H1 (cell line): Measurements from ENCODE around the gene SPATA33. TPM values are rescaled to one million over a fixed set of nuclear protein-coding genes. Genes with fewer than 3 reads are reported as not detected.

Source experiments
- CTCF ChIA-PET: fragments of 300-600 bp; sonication (Branson Sonifier 250); formaldehyde crosslinking; loops from one replicate; lab custom pipeline; 2021; ENCODE audit not compliant: partially characterized antibody; lab: Charles Lee
- POLR2A ChIA-PET: fragments of 300-600 bp; sonication (Branson Sonifier 250); formaldehyde crosslinking; loops from one replicate; lab custom pipeline; 2021; ENCODE audit warnings: inconsistent platforms; ENCODE audit not compliant: partially characterized antibody; lab: Charles Lee
- DNase-seq, 2 experiments: peaks; one replicate each; pipeline versions ENCODE4 v3.0.0 to v3.0.0-alpha.2; 2010 to 2022; ENCODE audit warnings: low spot score in 2 of 2, low read depth in 1 of 2, mixed read lengths in 1 of 2
- FAIRE-seq: peaks from 2 replicates; lab custom pipeline; 2011; peaks lifted over from hg19 to GRCh38; lab: Jason Lieb, UNC
- H2AFZ ChIP-seq: 2 replicates; pipeline ENCODE4 v1.8.1; 2012; ENCODE audit warnings: low read length, inconsistent platforms
- H2AK5ac ChIP-seq: 2 replicates; pipeline ENCODE4 v1.6.1; 2013; ENCODE audit warnings: low read depth, low read length
- H2BK120ac ChIP-seq: replicated peaks from 2 replicates; pipeline ENCODE3; 2013; ENCODE audit warnings: low read depth, low read length, inconsistent platforms
- H2BK12ac ChIP-seq: 2 replicates; pipeline ENCODE4 v1.6.1; 2013; ENCODE audit warnings: low read depth, low read length
- H2BK15ac ChIP-seq: 2 replicates; pipeline ENCODE4 v1.6.1; 2013; ENCODE audit warnings: low read length
- H2BK20ac ChIP-seq: 2 replicates; pipeline ENCODE4 v1.6.1; 2013; ENCODE audit warnings: low read length
- H2BK5ac ChIP-seq: 2 replicates; pipeline ENCODE4 v1.6.1; 2013; ENCODE audit warnings: low read depth, low read length
- H3K14ac ChIP-seq: 2 replicates; pipeline ENCODE4 v1.6.1; 2013; ENCODE audit warnings: inconsistent platforms; ENCODE audit not compliant: insufficient read length
- H3K18ac ChIP-seq: 2 replicates; pipeline ENCODE4 v1.6.1; 2013; ENCODE audit warnings: low read length; ENCODE audit errors: extremely low read depth
- H3K23ac ChIP-seq: 2 replicates; pipeline ENCODE4 v1.6.1; 2013; ENCODE audit warnings: inconsistent platforms; ENCODE audit not compliant: insufficient read length
- H3K23me2 ChIP-seq: 2 replicates; pipeline ENCODE4 v1.6.1; 2013; ENCODE audit warnings: low read depth, low read length
- H3K27ac ChIP-seq: 2 replicates; pipeline ENCODE4 v1.6.1; 2011; ENCODE audit warnings: low read depth, low read length, inconsistent platforms
- H3K27me3 ChIP-seq, 4 experiments: replicated peaks in 1 of 4; 1 replicate in 1 of 4; 2 replicates in 3 of 4; pipeline versions ENCODE4 v1.6.1 to v1.8.1; 2011 to 2013; ENCODE audit warnings: low read length in 3 of 4, mild to moderate bottlenecking in 3 of 4, inconsistent platforms in 2 of 4, mixed read lengths in 2 of 4, moderate library complexity in 1 of 4; ENCODE audit not compliant: control insufficient read depth in 3 of 4, insufficient read depth in 3 of 4; ENCODE audit errors: extremely low read depth in 1 of 4
- H3K36me3 ChIP-seq, 4 experiments: 2 replicates each; pipeline versions ENCODE4 v1.6.1 to v1.8.1; 2011 to 2013; ENCODE audit warnings: mild to moderate bottlenecking in 4 of 4, low read length in 3 of 4, moderate library complexity in 2 of 4, control low read depth in 1 of 4, inconsistent platforms in 1 of 4; ENCODE audit not compliant: insufficient read depth in 4 of 4, control insufficient read depth in 2 of 4
- H3K4ac ChIP-seq: replicated peaks from 2 replicates; pipeline ENCODE3; 2013; ENCODE audit warnings: low read length, low read depth, mixed read lengths, inconsistent platforms; ENCODE audit not compliant: insufficient read length
- H3K4me1 ChIP-seq, 4 experiments: replicated peaks in 1 of 4; 1 replicate in 1 of 4; 2 replicates in 3 of 4; pipeline versions ENCODE4 v1.6.1 to v1.8.1; 2011 to 2013; ENCODE audit warnings: low read length in 3 of 4, inconsistent platforms in 2 of 4, mixed read lengths in 1 of 4; ENCODE audit not compliant: insufficient read depth in 4 of 4, control insufficient read depth in 3 of 4
- H3K4me2 ChIP-seq, 2 experiments: 2 replicates each; pipeline versions ENCODE4 v1.6.1 to v1.8.1; 2011 to 2013; ENCODE audit warnings: low read depth in 2 of 2, low read length in 2 of 2, control low read depth in 1 of 2, inconsistent platforms in 1 of 2, mild to moderate bottlenecking in 1 of 2; ENCODE audit not compliant: insufficient read depth in 1 of 2
- H3K4me3 ChIP-seq, 4 experiments: fragments of 200-600, 300-600 bp in 1 of 4; sonication (generic), shearing (Covaris generic), sonication (Bioruptor Twin) in 1 of 4; 2 replicates each; pipeline versions ENCODE4 v1.5.1 to v1.8.1; 2011 to 2016; ENCODE audit warnings: low read length in 4 of 4, low read depth in 3 of 4, control low read depth in 2 of 4, inconsistent platforms in 2 of 4, mild to moderate bottlenecking in 2 of 4, mixed read lengths in 1 of 4, moderate library complexity in 1 of 4; ENCODE audit not compliant: insufficient read depth in 2 of 4; ENCODE audit errors: extremely low read depth in 1 of 4
- H3K56ac ChIP-seq: replicated peaks from 2 replicates; pipeline ENCODE3; 2013; ENCODE audit warnings: low read depth, mild to moderate bottlenecking, mixed read lengths, low read length, inconsistent platforms; ENCODE audit not compliant: insufficient read length
- H3K79me1 ChIP-seq: 2 replicates; pipeline ENCODE4 v1.6.1; 2013; ENCODE audit warnings: low read depth, low read length, control low read depth
- H3K79me2 ChIP-seq, 2 experiments: 2 replicates each; pipeline versions ENCODE4 v1.6.1 to v1.8.1; 2012 to 2013; ENCODE audit warnings: low read length in 2 of 2, mild to moderate bottlenecking in 2 of 2, inconsistent platforms in 1 of 2; ENCODE audit not compliant: insufficient read depth in 2 of 2, control insufficient read depth in 1 of 2
- H3K9ac ChIP-seq, 4 experiments: replicated peaks in 1 of 4; 1 replicate in 1 of 4; 2 replicates in 3 of 4; pipeline versions ENCODE4 v1.6.1 to v1.8.1; 2011 to 2013; ENCODE audit warnings: low read depth in 3 of 4, low read length in 3 of 4, control low read depth in 2 of 4, mild to moderate bottlenecking in 2 of 4, moderate library complexity in 2 of 4, inconsistent platforms in 1 of 4; ENCODE audit errors: extremely low read depth in 1 of 4
- H3K9me3 ChIP-seq, 2 experiments: 2 replicates each; pipeline versions ENCODE4 v1.6.1 to v1.8.1; 2012 to 2013; ENCODE audit warnings: mild to moderate bottlenecking in 2 of 2, moderate library complexity in 2 of 2, control low read depth in 1 of 2, inconsistent platforms in 1 of 2, low read depth in 1 of 2, low read length in 1 of 2, mixed read lengths in 1 of 2; ENCODE audit not compliant: insufficient read depth in 2 of 2
- H4K20me1 ChIP-seq, 2 experiments: replicated peaks in 1 of 2; 2 replicates each; pipeline versions ENCODE3 to v1.8.1; 2011 to 2013; ENCODE audit warnings: inconsistent platforms in 2 of 2, low read length in 2 of 2, mild to moderate bottlenecking in 1 of 2; ENCODE audit not compliant: insufficient read depth in 2 of 2, control insufficient read depth in 1 of 2
- H4K5ac ChIP-seq: 2 replicates; pipeline ENCODE4 v1.6.1; 2013; ENCODE audit warnings: low read length, low read depth, mixed read lengths, inconsistent platforms; ENCODE audit not compliant: insufficient read length
- H4K8ac ChIP-seq: 2 replicates; pipeline ENCODE4 v1.8.0; 2013; ENCODE audit warnings: mild to moderate bottlenecking, moderate library complexity, low read length, inconsistent platforms; ENCODE audit not compliant: insufficient read depth; ENCODE audit errors: extremely low read depth
- H4K91ac ChIP-seq: replicated peaks from 2 replicates; pipeline ENCODE3; 2013; ENCODE audit warnings: low read length, mixed read lengths, inconsistent platforms; ENCODE audit not compliant: insufficient read length
- BCL11A ChIP-seq, 2 experiments: IDR thresholded peaks; one replicate each; pipeline ENCODE4 v1.6.1; 2011; ENCODE audit warnings: low read depth in 2 of 2, low read length in 2 of 2, mild to moderate bottlenecking in 2 of 2
- CEBPB ChIP-seq: IDR thresholded peaks from 2 replicates; pipeline ENCODE4 v1.6.1; 2012; ENCODE audit warnings: low read depth, low read length
- CTBP2 ChIP-seq: IDR thresholded peaks from 2 replicates; pipeline ENCODE4 v1.7.0; 2011; ENCODE audit warnings: borderline replicate concordance, mild to moderate bottlenecking, moderate library complexity, mixed read lengths, low read length; ENCODE audit not compliant: insufficient read depth, insufficient read length
- RBBP5 ChIP-seq: IDR thresholded peaks from 2 replicates; pipeline ENCODE4 v1.7.1; 2012; ENCODE audit warnings: low read depth, mild to moderate bottlenecking, inconsistent platforms, low read length, moderate library complexity, borderline replicate concordance
- SIN3A ChIP-seq, 2 experiments: IDR thresholded peaks in 1 of 2; conservative IDR thresholded peaks in 1 of 2; 2 replicates each; pipeline ENCODE4 v1.6.1; 2011 to 2012; ENCODE audit warnings: low read length in 2 of 2, improper control_type of control experiment in 1 of 2, low read depth in 1 of 2, mild to moderate bottlenecking in 1 of 2
- SP1 ChIP-seq: IDR thresholded peaks from 2 replicates; pipeline ENCODE4 v1.6.1; 2011; ENCODE audit warnings: low read depth, low read length
- WGBS, 2 experiments: shearing (Covaris generic) in 1 of 2; methylation state at CpG; one replicate each; pipeline versions ENCODE4 v1.1.6 to v1.1.7; 2013 to 2015; ENCODE audit warnings: low lambda C conversion rate in 2 of 2, mixed read lengths in 2 of 2, inconsistent platforms in 1 of 2, low coverage in 1 of 2, missing lambda C conversion rate in 1 of 2; ENCODE audit not compliant: insufficient replicate concordance in 2 of 2, insufficient coverage in 1 of 2, insufficient read length in 1 of 2; ENCODE audit errors: extremely low coverage in 1 of 2, missing lambda C conversion rate in 1 of 2; 5-methylcytosine and 5-hydroxymethylcytosine counted together
- polyA plus RNA-seq, 7 experiments: library from polyadenylated mRNA; depleted of rRNA in 3 of 7; stranded (reverse) in 5 of 7; unstranded in 2 of 7; fragments of >200 nt in 5 of 7; fragments of 200-250 nt in 2 of 7; gene quantifications; 1 replicate in 5 of 7; 2 replicates in 1 of 7; 4 replicates in 1 of 7; pipeline versions ENCODE4 v1.2.1 to v1.2.3, GENCODE V29; 2011 to 2013; ENCODE audit warnings: missing spikeins in 2 of 7, mixed read lengths in 2 of 7
- total RNA-seq: library from RNA; stranded (reverse); fragmentation: NEBNext Ultra II Directional; extraction: Animal tissue kit (Norgen Biotek cat#: 25700); gene quantifications from 2 replicates; pipeline ENCODE4 v1.2.1, GENCODE V29; 2021

The SPATA33 gene
- total and polyA plus RNA-seq, 2 of the 8 experiments (the other 6 are each of a cell fraction or from before 2014, with no cell fraction given) = 5.4 to 16.9 TPM

- H3K27ac ChIP-seq = no peak overlapping the region
- POLR2A ChIA-PET = no interaction called here
- no peak overlapping the region for H2BK12ac ChIP-seq
- H3K9ac ChIP-seq = no peak overlapping the region
- no peak overlapping the region for H2AFZ ChIP-seq
- H4K8ac ChIP-seq = no peak overlapping the region
- H2BK120ac ChIP-seq = no peak overlapping the region
- H3K4me2 ChIP-seq = no peak overlapping the region
- H3K23ac ChIP-seq = no peak overlapping the region
- H3K27me3 ChIP-seq = no peaks in the 10 kb centered on the region
- no peaks in the 10 kb centered on the region for H3K79me2 ChIP-seq
- H3K79me1 ChIP-seq = no peaks in the 10 kb centered on the region
- no peak overlapping the region for H2AK5ac ChIP-seq
- H4K20me1 ChIP-seq = no peaks in the 10 kb centered on the region
- peaks cover 28 to 41% of the 10 kb centered on the region in 2 experiments for H3K9me3 ChIP-seq
- DNase-seq = no peak
- H3K14ac ChIP-seq = no peak overlapping the region
- no peak overlapping the region for H2BK5ac ChIP-seq
- CTCF ChIA-PET = interaction anchor here (0.6 to 2.3 kb wide), 5 partner anchors 10 to 271 kb away, joined by 3 to 8 read pairs (median 3); no protein-coding TSS in a partner anchor
- no peak overlapping the region for H4K5ac ChIP-seq
- no peak overlapping the region for H2BK20ac ChIP-seq
- FAIRE-seq = no peak
- H4K91ac ChIP-seq = no peak overlapping the region
- no peak overlapping the region for H3K4ac ChIP-seq
- H2BK15ac ChIP-seq = no peak overlapping the region
- no peak overlapping the region for H3K4me3 ChIP-seq
- peaks cover 0 to 16% (median 3%) of the 10 kb centered on the region in 4 experiments; a peak in 3 of 8 replicates for H3K36me3 ChIP-seq
- no peaks in the 10 kb centered on the region for H3K4me1 ChIP-seq
- no peak overlapping the region for H3K56ac ChIP-seq
- WGBS, 2 experiments = 91% methylated on average over 2 of the region's 2 CpGs; no CpG with 5 or more reads in 1 of the 2 experiments
- no peak overlapping the region for H3K18ac ChIP-seq
- no peak for TF ChIP-seq CTBP2
- no peak for TF ChIP-seq RBBP5
- TF ChIP-seq SIN3A (conservative IDR thresholded peaks at IDR 0.05 in 1 of 2, IDR thresholded peaks at IDR 0.05 in 1 of 2; ENCODE audit: low read depth in 1 of 2, low read length in 2 of 2) = no peak
- no peak for TF ChIP-seq CEBPB
- no peak for TF ChIP-seq BCL11A (IDR thresholded peaks at IDR 0.05; ENCODE audit: low read depth in 2 of 2, low read length in 2 of 2)
- no peak for TF ChIP-seq SP1
- H3K23me2 ChIP-seq = no peaks in the 10 kb centered on the region
Measured at GRCh38 chr16:89678258-89678657, 20.6 kb downstream of the SPATA33 start.
